HG02973 (cell line): ENCODE results near the gene EPHB3.

ENCODE experiments used
- ATAC-seq: cut with Tn5 transposase; IDR thresholded peaks from one replicate; pipeline ENCODE4 v1.9.1; 2021; ENCODE audit warnings: moderate library complexity; ENCODE audit not compliant: unreplicated experiment

Gene EPHB3

DNA sequence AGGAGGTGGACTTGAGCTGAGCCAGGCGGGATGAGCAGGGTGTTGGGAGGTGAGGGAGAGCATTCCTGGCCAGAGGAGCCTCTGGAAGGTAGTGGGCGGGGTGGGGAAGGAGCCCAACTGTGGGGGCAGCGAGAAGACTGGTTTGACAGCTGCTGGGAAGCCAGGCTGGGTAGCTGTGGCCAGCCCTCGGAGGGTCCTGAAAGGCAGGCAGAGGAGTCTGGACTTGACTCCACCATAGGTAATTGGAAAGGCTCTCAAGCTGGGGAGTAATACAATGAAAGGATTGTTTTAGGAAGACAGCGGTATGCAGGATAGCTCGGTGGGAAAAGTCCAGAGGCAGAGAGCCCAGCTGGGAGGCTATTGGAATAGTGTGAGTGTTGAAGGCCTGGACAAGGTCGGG, 17.2 kb downstream of the EPHB3 start:
- no peak for ATAC-seq

DNA sequence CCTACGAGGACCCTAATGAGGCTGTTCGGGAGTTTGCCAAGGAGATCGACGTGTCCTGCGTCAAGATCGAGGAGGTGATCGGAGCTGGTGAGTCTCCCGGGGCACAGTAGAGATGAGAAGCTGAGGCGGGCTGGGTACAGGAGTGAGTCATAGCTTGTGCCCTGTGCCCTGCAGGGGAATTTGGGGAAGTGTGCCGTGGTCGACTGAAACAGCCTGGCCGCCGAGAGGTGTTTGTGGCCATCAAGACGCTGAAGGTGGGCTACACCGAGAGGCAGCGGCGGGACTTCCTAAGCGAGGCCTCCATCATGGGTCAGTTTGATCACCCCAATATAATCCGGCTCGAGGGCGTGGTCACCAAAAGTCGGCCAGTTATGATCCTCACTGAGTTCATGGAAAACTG, 17.9 kb downstream of the EPHB3 start:
- ATAC-seq: no peak

GRCh38 chr3:184580376-184580775, 18.8 kb downstream of the EPHB3 start:
- ATAC-seq: no peak

GRCh38 chr3:184581331-184581855, 19.8 kb downstream of the EPHB3 start:
- ATAC-seq: no peak

DNA sequence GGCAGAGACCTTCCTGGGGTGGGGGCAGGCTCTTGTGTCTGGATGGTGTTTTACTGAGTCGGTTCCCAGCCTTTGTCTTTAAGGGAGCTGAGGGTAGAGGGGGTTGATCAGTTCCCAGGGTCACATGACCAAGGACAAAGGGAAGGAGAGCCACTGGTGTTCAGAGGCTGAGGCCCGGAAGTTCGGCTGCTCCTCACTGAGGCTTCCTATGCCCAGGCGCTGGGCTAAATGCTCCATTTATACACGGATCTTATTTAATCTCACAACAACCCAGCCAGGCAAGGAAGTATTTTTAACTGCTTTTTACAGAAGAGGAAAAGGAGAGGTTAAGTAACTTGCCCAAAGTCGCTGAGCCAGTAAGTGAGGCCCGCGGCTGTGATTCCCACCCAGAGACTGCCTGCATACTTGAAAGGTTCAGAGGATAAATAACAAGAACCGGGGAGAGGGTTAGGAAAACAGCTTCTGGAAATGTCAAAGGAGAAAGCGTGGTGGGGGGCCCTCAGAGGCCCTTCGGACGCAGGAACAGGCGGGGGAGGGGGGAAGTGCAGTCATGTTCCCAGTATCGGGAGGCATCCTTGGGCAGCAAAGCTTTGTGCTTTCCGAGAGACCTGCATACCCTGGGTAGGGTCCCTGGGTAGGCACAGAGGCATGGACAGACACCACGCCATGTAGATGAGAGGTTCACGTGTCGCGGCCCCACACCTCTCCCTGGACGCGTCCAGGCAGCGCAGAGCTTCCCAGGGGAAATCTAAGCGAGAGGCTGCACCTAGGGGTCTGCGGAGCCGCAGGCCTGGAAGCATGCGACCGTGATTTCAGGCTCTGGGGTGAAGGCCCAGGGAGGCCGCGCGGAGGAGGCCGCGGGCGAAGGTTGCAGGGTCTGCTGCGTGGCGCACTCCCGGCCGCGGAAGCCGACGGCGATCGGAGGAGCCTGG, 21.3 kb downstream of the EPHB3 start:
- ATAC-seq: no peak

- ATAC-seq: no peak
Measured at GRCh38 chr3:184583578-184584451, 22.2 kb downstream of the EPHB3 start.

DNA sequence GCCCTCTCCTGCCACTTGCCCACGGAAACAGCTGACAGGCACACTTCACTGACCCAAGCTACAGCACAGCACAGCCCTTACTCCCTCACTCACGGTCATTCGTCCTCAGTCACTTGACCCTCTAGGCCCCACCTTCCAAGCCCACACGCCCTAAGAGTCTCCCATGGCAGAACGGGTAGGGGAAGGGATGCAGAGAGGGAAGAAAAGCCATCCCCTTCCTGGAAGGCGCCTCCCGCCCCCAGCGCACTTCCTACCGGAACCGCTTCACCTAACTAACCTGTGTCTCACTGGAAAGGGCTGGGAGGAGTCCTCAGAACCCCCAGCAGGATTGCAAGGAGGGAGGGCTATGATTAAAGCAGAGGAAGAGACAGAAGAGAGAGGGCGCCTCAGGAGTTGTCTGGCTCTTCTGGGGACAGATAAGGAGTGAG, 22.9 kb downstream of the EPHB3 start:
- ATAC-seq: no peak

- ATAC-seq: no peak
Measured at GRCh38 chr3:184585545-184585944, 24.0 kb downstream of the EPHB3 start.

GRCh38 chr3:184586851-184587250, 25.3 kb downstream of the EPHB3 start:
- ATAC-seq: no peak

GRCh38 chr3:184588776-184589175, 27.2 kb downstream of the EPHB3 start:
- no peak for ATAC-seq

DNA sequence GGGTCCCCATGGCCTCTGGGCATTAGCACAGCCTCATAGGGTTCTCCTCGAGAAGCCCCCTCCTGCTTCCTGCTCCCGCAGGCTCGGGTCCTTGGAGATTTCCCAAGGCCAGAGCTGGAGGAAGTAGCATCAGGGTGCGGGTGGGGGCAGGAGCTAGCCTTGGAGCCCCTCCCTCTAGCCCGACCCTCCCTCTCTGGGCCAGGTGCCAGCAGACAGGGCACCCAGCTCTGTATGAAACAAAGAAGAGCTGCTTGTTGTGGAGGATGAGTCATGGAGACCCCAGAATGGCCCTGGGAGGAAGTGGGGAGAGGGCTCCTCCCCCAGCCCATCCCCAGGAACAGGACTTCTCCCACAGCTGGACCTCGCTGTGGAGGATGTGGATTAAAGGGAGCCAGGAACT, 29.2 kb downstream of the EPHB3 start:
- ATAC-seq: no peak

DNA sequence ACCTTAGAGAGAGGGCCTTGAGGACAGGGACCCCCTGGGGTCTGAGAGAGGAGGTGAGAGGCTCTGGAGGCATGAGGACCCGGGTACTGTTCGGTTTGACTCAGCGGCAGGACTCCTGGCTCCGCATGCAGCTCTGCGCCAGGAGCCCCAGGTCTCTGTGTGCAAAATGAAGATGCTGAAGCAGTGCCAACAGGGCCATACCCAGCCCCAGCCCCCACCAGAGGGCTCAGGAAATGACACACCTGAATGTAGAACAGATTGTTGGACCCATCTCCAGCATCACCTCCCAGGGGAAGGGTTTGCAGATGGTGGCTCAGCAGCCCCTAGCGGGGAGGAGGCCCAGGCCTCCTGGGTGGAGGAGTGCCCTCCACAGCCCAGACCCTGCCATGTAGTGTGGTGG, 30.2 kb downstream of the EPHB3 start:
- ATAC-seq: no peak

DNA sequence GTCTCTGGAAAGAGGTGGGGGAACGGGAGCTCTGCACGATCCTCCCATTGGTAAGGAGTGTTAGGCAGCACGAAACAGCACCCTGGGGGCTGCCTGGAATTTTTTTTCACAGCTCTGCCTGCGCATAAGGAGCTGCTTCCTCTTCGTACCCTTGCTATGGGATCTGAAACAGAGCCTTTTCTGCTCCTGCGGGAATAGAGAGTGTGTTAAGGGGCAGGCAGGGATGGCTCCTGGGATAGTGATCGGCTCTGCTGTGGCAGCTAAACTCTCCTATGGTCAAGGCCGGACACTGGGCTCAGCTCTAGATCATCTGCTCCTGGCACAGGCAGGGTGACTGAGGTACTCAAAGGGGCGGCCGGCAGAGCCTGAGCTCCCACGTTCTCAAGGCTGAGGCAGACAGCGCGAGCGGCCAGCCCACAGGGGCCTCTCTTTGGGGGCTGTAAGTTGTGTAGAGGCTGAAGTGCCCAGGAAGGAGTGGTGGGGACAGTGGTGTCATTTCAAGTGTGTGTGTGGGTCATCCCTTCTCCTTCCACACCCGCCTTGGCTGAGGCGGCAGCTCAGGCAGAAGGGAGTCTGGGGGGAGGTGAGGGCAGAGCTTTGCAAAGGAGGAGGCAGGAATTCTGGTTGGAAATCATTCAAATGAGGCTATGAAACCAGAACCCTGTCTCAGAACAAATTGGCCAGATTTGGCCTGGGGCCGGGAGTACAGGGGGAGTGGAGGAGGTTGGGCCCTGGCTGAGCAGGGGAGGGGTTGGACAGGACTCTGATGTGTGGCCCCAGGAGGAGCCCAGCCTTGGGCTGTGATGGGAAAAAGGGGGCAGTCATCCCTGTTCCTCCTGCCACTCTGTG, 31.0 kb downstream of the EPHB3 start:
- no peak for ATAC-seq

DNA sequence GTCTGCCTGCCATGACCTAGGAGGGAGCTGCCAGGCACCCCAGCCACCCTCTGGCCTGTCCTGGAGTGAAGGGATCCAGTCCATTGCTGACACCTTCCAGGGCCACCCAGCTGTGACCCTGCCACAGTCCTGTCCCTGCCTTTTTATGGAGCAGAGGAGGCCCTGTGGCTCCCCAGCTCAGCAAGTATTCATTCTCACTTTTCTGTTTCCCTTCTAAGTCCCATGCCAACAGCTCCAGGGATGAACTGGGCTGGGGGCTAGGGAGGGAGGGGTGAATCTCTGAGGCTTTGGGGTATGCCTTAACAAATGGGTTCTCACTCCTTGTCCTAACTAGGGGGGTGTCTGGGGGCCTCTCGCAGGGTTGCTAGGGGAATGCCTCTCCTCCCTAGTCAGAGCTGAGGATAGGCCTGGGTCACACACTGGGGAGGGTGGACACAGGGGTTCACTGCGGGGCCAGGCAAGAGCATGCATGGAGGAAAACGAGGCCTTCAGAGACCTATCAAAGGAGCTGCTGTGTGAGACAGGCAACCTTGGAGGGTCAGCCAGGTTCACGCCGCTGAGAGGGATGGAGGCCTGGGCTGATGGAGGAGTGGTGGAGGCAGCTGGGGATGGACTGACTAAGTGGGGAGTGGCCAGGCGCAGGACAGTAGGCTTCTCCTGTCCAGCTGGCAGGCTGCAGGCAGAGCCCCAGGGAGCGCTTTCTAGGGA, 31.8 kb downstream of the EPHB3 start:
- ATAC-seq: no peak

DNA sequence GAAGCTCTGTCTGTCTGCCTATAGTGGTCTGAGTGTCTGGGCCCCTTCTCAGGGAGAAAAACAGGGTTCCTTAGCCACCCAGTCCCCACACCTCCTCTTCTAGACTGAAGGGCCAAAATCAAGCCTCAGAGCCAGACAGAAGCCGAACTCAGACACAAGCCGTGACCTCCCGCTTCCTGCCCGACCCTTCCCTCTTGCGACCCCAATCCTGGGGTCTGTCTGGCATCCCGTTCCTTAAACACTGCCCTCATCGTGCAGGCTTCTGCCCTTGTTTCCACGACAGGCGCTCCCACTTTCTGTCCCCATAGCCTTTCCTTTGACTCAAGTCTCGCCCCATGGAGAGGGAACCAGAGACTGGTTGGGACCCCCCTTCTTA, 32.3 kb downstream of the EPHB3 start:
- ATAC-seq: no peak

DNA sequence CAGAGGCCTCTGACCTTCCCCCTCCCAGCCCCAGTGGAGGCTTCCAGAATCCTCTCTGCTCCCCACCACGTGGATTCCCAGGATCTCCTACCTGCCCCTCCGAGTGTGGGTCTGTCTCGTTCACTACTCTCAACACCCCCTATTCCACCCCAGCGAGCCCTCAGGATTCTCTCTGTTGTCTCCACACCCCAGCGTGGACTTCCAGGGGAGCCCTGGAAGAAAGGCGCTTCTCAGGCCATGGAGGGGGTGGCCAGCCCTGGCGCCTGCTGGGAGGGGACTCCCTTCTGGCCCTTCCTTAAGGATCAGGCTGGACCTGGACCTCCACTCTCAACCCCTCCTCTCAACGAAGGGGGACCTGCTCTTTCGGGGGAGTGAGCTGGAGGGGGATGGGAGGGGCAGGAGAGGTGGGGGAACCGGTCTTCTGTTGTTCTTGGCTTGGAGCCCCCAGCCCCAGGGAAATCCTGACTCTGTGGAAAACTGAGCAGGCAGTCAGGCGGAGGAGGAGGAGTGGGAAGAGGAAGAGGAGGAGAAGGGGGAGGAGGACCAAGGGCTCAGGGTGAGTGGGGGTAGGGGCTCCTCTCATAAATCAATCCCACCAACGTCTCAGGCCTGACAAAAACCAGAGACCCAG, 32.9 kb downstream of the EPHB3 start:
- ATAC-seq: no peak

DNA sequence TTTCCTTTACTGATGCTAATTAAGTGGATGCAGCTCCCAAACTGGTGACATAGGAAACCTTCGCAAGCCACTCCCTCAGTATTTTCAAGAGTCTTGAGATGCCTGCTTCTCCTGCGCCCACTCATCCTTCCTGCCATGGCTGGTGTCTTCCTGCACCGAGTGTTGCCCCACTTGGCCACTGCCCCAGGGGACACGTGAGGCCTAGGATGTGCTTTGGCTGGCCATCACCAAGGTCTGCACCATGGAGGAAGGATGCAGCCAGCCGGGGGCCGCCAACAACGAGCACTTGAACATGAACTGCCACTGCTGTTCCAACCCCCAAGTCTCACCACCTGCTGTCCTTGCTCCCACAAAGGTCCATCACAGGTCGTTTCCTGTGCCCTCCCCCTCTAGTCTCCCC, 34.1 kb downstream of the EPHB3 start:
- ATAC-seq: no peak

DNA sequence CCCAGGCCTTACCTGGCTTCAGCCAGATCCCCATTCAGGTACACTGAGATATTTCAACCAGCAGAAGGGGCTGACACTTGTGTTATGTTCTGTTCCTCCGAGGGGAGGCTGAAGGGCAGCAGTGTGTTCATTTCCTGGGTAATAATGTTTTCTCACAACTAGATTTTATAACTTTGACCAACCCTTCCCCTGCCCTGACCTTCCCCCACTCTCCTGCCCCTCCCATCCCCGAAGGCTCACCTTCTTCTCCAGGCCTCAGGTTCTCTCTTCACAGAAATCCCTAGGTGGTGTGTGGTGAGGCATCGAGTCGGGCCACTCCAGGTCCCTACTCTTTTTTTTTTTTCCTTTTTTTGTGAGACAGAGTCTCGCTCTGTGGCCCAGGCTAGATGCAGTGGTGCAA, 34.6 kb downstream of the EPHB3 start:
- ATAC-seq: no peak

DNA sequence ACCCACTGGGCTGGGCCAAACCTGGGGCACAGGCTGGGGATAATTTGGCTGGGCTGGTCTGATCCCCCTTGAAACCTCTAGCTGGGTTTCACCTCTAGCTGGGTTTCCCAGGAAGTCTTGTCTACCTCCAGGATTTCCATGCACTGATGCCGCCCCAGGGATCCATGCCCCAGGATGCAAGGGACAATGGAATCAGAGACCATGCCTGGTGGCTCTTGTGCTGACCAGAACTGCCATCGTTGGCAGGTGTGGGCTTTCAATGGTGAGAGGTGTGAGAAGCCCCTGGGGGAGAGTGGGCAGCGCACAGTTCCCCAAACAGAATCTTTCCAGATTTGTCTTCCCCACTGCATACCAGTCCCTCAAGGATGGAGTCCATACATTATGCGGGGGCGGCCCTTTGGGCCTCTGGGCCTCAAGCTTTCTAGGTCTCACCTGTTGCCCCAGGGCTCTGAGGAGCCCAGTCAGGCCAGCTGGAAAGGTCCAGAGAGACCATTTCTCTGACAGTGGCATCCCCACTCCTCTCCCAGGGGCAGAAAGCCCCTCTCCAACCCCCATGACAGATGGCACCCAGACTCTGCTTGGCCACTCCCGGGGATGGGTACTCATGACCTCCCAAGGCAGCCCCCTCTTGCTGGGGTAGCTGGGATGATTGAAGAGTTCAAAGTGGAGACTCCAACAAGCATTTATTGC, 35.4 kb downstream of the EPHB3 start:
- no peak for ATAC-seq
